ENCODE results near the gene DBH.

GRCh38 chr9:133598978-133599377, 37.2 kb upstream of the DBH start:
- TF ChIP-seq CTCF (IDR thresholded peaks at IDR 0.05; ENCODE audit: low read depth, low read length) (no peak), EZH2phosphoT487 (IDR thresholded peaks at IDR 0.05; ENCODE audit: low read depth) (no peak)
